CD4-positive, alpha-beta T cell treated with Interleukin-17A for 1 hour (primary cell): ENCODE data around the gene SLC4A2.

Source experiments
- DNase-seq: peaks from one replicate; pipeline ENCODE4 v3.0.0-alpha.2; 2020

SLC4A2 gene

GRCh38 chr7:151095828-151096475, 36.6 kb downstream of the SLC4A2 start:
- no peak for DNase-seq

- no peak for DNase-seq
Measured at GRCh38 chr7:151099486-151100211, 40.3 kb downstream of the SLC4A2 start.

- no peak for DNase-seq
Measured at GRCh38 chr7:151100921-151101320, 41.5 kb downstream of the SLC4A2 start.

- DNase-seq, result no peak
Measured at GRCh38 chr7:151101621-151102396, 42.4 kb downstream of the SLC4A2 start.

GRCh38 chr7:151102991-151103390, 43.6 kb downstream of the SLC4A2 start:
- DNase-seq, result no peak

GRCh38 chr7:151103973-151104372, 44.6 kb downstream of the SLC4A2 start:
- DNase-seq, result no peak

GRCh38 chr7:151104411-151105235, 45.2 kb downstream of the SLC4A2 start:
- no peak for DNase-seq

- DNase-seq, result no peak
Measured at GRCh38 chr7:151107882-151108281, 48.5 kb downstream of the SLC4A2 start.

GRCh38 chr7:151109094-151110048, 50.0 kb downstream of the SLC4A2 start:
- DNase-seq, result no peak

GRCh38 chr7:151110236-151110940, 51.0 kb downstream of the SLC4A2 start:
- no peak for DNase-seq

GRCh38 chr7:151110941-151111645, 51.7 kb downstream of the SLC4A2 start:
- peak; percentile 80 for DNase-seq

- DNase-seq, result no peak
Measured at GRCh38 chr7:151113344-151114150, 54.2 kb downstream of the SLC4A2 start.

- no peak for DNase-seq
Measured at GRCh38 chr7:151114151-151115090, 55.0 kb downstream of the SLC4A2 start.

GRCh38 chr7:151115121-151115835, 55.9 kb downstream of the SLC4A2 start:
- DNase-seq, result peak; percentile 13

GRCh38 chr7:151115836-151116418, 56.5 kb downstream of the SLC4A2 start:
- no peak for DNase-seq

- DNase-seq, result no peak
Measured at GRCh38 chr7:151116603-151117440, 57.4 kb downstream of the SLC4A2 start.
